ENCODE measurements around the gene WDR49. TPM values are rescaled to one million over a fixed set of nuclear protein-coding genes. Genes with fewer than 3 reads are reported as not detected.

The WDR49 gene
- total and polyA plus RNA-seq, 10 of the 15 experiments (the other 5 are each of a cell fraction or from before 2014, with no cell fraction given) = 0.05 to 0.15 TPM; not detected in 8

GRCh38 chr3:167565489-167565888 is 88.3 kb downstream of the WDR49 start (continued):
- TF ChIP-seq, protein P1, sequence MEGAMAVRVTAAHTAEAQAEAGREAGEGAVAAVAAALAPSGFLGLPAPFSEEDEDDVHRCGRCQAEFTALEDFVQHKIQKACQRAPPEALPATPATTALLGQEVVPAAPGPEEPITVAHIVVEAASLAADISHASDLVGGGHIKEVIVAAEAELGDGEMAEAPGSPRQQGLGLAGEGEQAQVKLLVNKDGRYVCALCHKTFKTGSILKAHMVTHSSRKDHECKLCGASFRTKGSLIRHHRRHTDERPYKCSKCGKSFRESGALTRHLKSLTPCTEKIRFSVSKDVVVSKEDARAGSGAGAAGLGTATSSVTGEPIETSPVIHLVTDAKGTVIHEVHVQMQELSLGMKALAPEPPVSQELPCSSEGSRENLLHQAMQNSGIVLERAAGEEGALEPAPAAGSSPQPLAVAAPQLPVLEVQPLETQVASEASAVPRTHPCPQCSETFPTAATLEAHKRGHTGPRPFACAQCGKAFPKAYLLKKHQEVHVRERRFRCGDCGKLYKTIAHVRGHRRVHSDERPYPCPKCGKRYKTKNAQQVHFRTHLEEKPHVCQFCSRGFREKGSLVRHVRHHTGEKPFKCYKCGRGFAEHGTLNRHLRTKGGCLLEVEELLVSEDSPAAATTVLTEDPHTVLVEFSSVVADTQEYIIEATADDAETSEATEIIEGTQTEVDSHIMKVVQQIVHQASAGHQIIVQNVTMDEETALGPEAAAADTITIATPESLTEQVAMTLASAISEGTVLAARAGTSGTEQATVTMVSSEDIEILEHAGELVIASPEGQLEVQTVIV (IDR thresholded peaks at IDR 0.05; ENCODE audit: borderline replicate concordance, partially characterized antibody) = no peak
- TF ChIP-seq YBX1 (IDR thresholded peaks at IDR 0.05) (no peak), EP300 (IDR thresholded peaks at IDR 0.05; ENCODE audit: borderline replicate concordance in 1 of 2, control insufficient read depth in 1 of 2, low read depth in 2 of 2, low read length in 2 of 2) (no peak), MAX (IDR thresholded peaks at IDR 0.05; ENCODE audit: low read depth, low read length) (no peak), JUNB (IDR thresholded peaks at IDR 0.05) (no peak), ZNF384 (IDR thresholded peaks at IDR 0.05; ENCODE audit: borderline replicate concordance, low read depth, low read length) (no peak), SMC3 (IDR thresholded peaks at IDR 0.05; ENCODE audit: borderline replicate concordance, low read length) (no peak)

DNA sequence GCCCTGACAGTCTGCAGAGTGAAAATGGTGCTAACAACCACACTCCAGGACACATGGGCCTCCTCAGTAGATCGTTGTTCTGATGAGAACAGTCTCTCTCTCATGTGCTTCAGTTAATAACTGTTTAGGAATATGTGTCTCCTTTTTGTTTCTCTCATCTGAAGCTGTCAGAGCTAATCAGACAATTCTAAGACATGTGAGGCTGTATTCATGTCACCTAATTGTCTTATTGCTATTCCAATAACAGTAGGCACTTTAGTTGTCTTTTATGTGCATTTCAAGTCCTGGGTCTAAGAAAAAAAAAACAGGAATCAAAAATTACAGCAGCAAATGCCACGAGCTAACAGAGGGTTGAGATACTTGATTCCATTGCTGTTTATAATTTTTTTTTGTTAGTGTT is 89.1 kb downstream of the WDR49 start:
- 0% methylated on average over 2 of the region's 2 CpGs for WGBS (ENCODE audit: insufficient coverage, insufficient replicate concordance, low lambda C conversion rate, missing lambda C conversion rate)

More for the DNA sequence above, 89.1 kb downstream of the WDR49 start:
- Histone ChIP-seq H3K4me1 (ENCODE audit: control insufficient read depth, insufficient read depth, low read length) (no peaks in the 10 kb centered on the region), H3K36me3 (ENCODE audit: control insufficient read depth in 2 of 2, insufficient read depth in 2 of 2, low read length in 1 of 2) (no peaks in the 10 kb centered on the region), H4K20me1 (ENCODE audit: control insufficient read depth, insufficient read depth) (no peaks in the 10 kb centered on the region), H2AFZ (ENCODE audit: control insufficient read depth, low read depth, low read length) (no peak overlapping the region), H3K4me3 (no peak overlapping the region), H3K4me2 (ENCODE audit: control insufficient read depth, insufficient read depth) (no peak overlapping the region), H3K79me2 (ENCODE audit: control insufficient read depth, insufficient read depth, low read length) (no peaks in the 10 kb centered on the region), H3K27ac (ENCODE audit: control insufficient read depth, insufficient read depth) (no peak overlapping the region), H3K9me3 (replicated peaks; ENCODE audit: control insufficient read depth, insufficient read depth, low read length) (no peaks in the 10 kb centered on the region), H3K27me3 (replicated peaks in 1 of 2; ENCODE audit: control insufficient read depth in 2 of 2, insufficient read depth in 2 of 2, low read length in 1 of 2) (no peaks in the 10 kb centered on the region), H3K9ac (ENCODE audit: control insufficient read depth, insufficient read depth, low read length) (no peak overlapping the region)
- DNase-seq (ENCODE audit: low read depth, low spot score) = no peak
- in situ Hi-C loops (cut with MboI) (no loop called here), intact Hi-C loops (cut with micrococcal nuclease; ENCODE audit: unreplicated experiment) (no loop called here)
- no TSS peak for BruUV-seq (replicated peaks)
- POLR2A ChIA-PET = no interaction called here
- TF ChIP-seq TCF7 (IDR thresholded peaks at IDR 0.05; ENCODE audit: borderline replicate concordance) (no peak), TBL1XR1 (IDR thresholded peaks at IDR 0.05; ENCODE audit: low read depth, low read length) (no peak), BCL11A (IDR thresholded peaks at IDR 0.05; ENCODE audit: low read depth, low read length) (no peak), BCLAF1 (IDR thresholded peaks at IDR 0.05) (no peak), EED (IDR thresholded peaks at IDR 0.05; ENCODE audit: low read depth) (no peak), GATAD2B (conservative IDR thresholded peaks at IDR 0.05; ENCODE audit: low read depth) (no peak), IKZF2 (IDR thresholded peaks at IDR 0.05) (no peak)
- ATAC-seq = no peak
- CTCF ChIA-PET = no interaction called here
- no peak for FAIRE-seq
- RAD21 ChIA-PET (ENCODE audit: unreplicated experiment) = no interaction called here
- SMC1A ChIA-PET (ENCODE audit: uncharacterized antibody, unreplicated experiment) = interaction anchor here (0.6 kb wide), 1 partner anchor 9 kb away, joined by 3 read pairs; no protein-coding TSS in a partner anchor
